GM23338 (cell line): ENCODE data around the gene CLEC4G. TPM values are rescaled to one million over a fixed set of nuclear protein-coding genes. Genes with fewer than 3 reads are reported as not detected.

Source experiments
- ATAC-seq: fragments of 200-7000 bp; cut with Tn5 transposase; 3 replicates; pipeline ENCODE4 v1.9.1; 2020
- DNase-seq: peaks from one replicate; pipeline ENCODE4 v3.0.0-alpha.2; 2015; ENCODE audit warnings: low spot score
- H2AFZ ChIP-seq: fragments of 200-600 bp; sonication (generic); 2 replicates; pipeline ENCODE4 v1.8.0; 2016; ENCODE audit warnings: antibody characterized with exemption, mild to moderate bottlenecking, moderate library complexity
- H3F3A ChIP-seq: fragments of 200-600 bp; sonication (generic); replicated peaks from 2 replicates; pipeline ENCODE4 v1.8.0; 2017; ENCODE audit warnings: antibody characterized with exemption, mixed run types, low read depth
- H3K27ac ChIP-seq: fragments of 200-600 bp; sonication (generic); 2 replicates; pipeline ENCODE4 v1.6.1; 2016; ENCODE audit warnings: low read depth
- H3K27me3 ChIP-seq: fragments of 200-600 bp; sonication (generic); 2 replicates; pipeline ENCODE4 v1.8.0; 2016; ENCODE audit warnings: mild to moderate bottlenecking, mixed run types, moderate library complexity; ENCODE audit not compliant: insufficient read depth
- H3K36me3 ChIP-seq: fragments of 200-600 bp; sonication (generic); 2 replicates; pipeline ENCODE4 v1.8.0; 2016; ENCODE audit warnings: mild to moderate bottlenecking; ENCODE audit not compliant: insufficient read depth
- H3K4me1 ChIP-seq: fragments of 200-600 bp; sonication (generic); 2 replicates; pipeline ENCODE4 v1.8.0; 2016; ENCODE audit warnings: mild to moderate bottlenecking, moderate library complexity; ENCODE audit not compliant: insufficient read depth
- H3K4me2 ChIP-seq: fragments of 200-600 bp; sonication (generic); 2 replicates; pipeline ENCODE4 v1.7.1; 2017; ENCODE audit warnings: mixed run types
- H3K4me3 ChIP-seq: fragments of 200-600 bp; sonication (generic); 2 replicates; pipeline ENCODE4 v1.6.1; 2016; ENCODE audit warnings: mixed run types
- H3K79me2 ChIP-seq: fragments of 200-600 bp; sonication (generic); replicated peaks from 2 replicates; pipeline ENCODE4 v1.8.0; 2017; ENCODE audit warnings: mild to moderate bottlenecking; ENCODE audit not compliant: insufficient read depth
- H3K9me2 ChIP-seq: fragments of 200-600 bp; sonication (generic); 2 replicates; pipeline ENCODE4 v1.8.0; 2017; ENCODE audit not compliant: insufficient read depth
- H4K20me1 ChIP-seq: fragments of 200-600 bp; sonication (generic); replicated peaks from 2 replicates; pipeline ENCODE4 v1.8.0; 2017; ENCODE audit warnings: mild to moderate bottlenecking; ENCODE audit not compliant: insufficient read depth
- H3K27ac Mint-ChIP-seq: 2 replicates; pipeline ENCODE4 v1.8.0; 2020; ENCODE audit warnings: inconsistent platforms, mild to moderate bottlenecking, moderate library complexity, mixed read lengths
- H3K27me3 Mint-ChIP-seq: 3 replicates; pipeline ENCODE4 v1.8.0; 2022; ENCODE audit warnings: low read depth, mild to moderate bottlenecking, moderate library complexity, mixed read lengths, inconsistent platforms; ENCODE audit not compliant: insufficient read depth, poor library complexity
- H3K36me3 Mint-ChIP-seq: 3 replicates; pipeline ENCODE4 v1.8.0; 2021; ENCODE audit warnings: low read depth, mild to moderate bottlenecking, inconsistent platforms, moderate library complexity, mixed read lengths
- H3K4me1 Mint-ChIP-seq: 3 replicates; pipeline ENCODE4 v1.8.0; 2020; ENCODE audit warnings: mild to moderate bottlenecking, inconsistent platforms, mixed read lengths
- H3K4me3 Mint-ChIP-seq: 3 replicates; pipeline ENCODE4 v1.8.0; 2021; ENCODE audit warnings: moderate library complexity, mild to moderate bottlenecking, inconsistent platforms, mixed read lengths
- H3K9me3 Mint-ChIP-seq: 3 replicates; pipeline ENCODE4 v1.8.0; 2020; ENCODE audit warnings: moderate library complexity, mild to moderate bottlenecking, inconsistent platforms, mixed read lengths
- CREB1 ChIP-seq: fragments of 250-450 bp; sonication (Bioruptor Pico); IDR thresholded peaks from 2 replicates; pipeline ENCODE4 v1.5.0; 2020; ENCODE audit warnings: low read depth, mild to moderate bottlenecking, moderate library complexity
- ETS1 ChIP-seq: IDR thresholded peaks from 2 replicates; pipeline ENCODE4 v1.6.1; 2016; ENCODE audit warnings: antibody characterized with exemption
- EZH2 ChIP-seq: fragments of 200-600 bp; sonication (generic); IDR thresholded peaks from one replicate; pipeline ENCODE4 v1.8.0; 2017; ENCODE audit warnings: antibody characterized with exemption, mild to moderate bottlenecking, low read depth; ENCODE audit not compliant: unreplicated experiment
- EZH2phosphoT487 ChIP-seq: fragments of 200-600 bp; sonication (generic); IDR thresholded peaks from one replicate; pipeline ENCODE4 v1.8.1; 2018; ENCODE audit warnings: antibody characterized with exemption; ENCODE audit not compliant: unreplicated experiment
- JUNB ChIP-seq: IDR thresholded peaks from one replicate; pipeline ENCODE4 v1.6.1; 2016; ENCODE audit warnings: antibody characterized with exemption; ENCODE audit not compliant: unreplicated experiment
- NANOG ChIP-seq: IDR thresholded peaks from 2 replicates; pipeline ENCODE4 v1.6.1; 2016; ENCODE audit warnings: antibody characterized with exemption, borderline replicate concordance
- POLR2AphosphoS5 ChIP-seq: IDR thresholded peaks from 2 replicates; pipeline ENCODE4 v1.6.1; 2016; ENCODE audit warnings: antibody characterized with exemption, low read depth
- REST ChIP-seq: IDR thresholded peaks from one replicate; pipeline ENCODE4 v1.6.1; 2018; ENCODE audit warnings: antibody characterized with exemption; ENCODE audit not compliant: unreplicated experiment
- STAT1 ChIP-seq: IDR thresholded peaks from one replicate; pipeline ENCODE4 v1.6.1; 2016; ENCODE audit warnings: antibody characterized with exemption; ENCODE audit not compliant: unreplicated experiment
- ZNF114 ChIP-seq: fragments of 250-450 bp; sonication (Bioruptor Pico); IDR thresholded peaks from 2 replicates; pipeline ENCODE4 v1.5.0; 2020; ENCODE audit warnings: mild to moderate bottlenecking, moderate library complexity
- ZNF331 ChIP-seq: fragments of 250-450 bp; sonication (Bioruptor Pico); IDR thresholded peaks from 2 replicates; pipeline ENCODE4 v1.5.0; 2020; ENCODE audit warnings: low read depth, mild to moderate bottlenecking, moderate library complexity
- polyA plus RNA-seq: library from polyadenylated mRNA; unstranded; fragments of >200 nt; fragmentation: Nextera tagmentation; extraction: Ambion mirVana; gene quantifications from 2 replicates; pipeline ENCODE4 v1.2.1, GENCODE V29; 2016
- total RNA-seq: library from RNA; depleted of rRNA; stranded (reverse); fragments of >200 nt; shearing (Covaris generic); gene quantifications from 2 replicates; pipeline ENCODE4 v1.2.3, GENCODE V29; 2014
- TF ChIP-seq, protein P1 (sequence below), 2 experiments: fragments of 200-600 bp in 1 of 2; sonication (generic) in 1 of 2; conservative IDR thresholded peaks; 2 replicates each; pipeline versions ENCODE4 v1.5.1 to v1.6.1; 2016 to 2017; ENCODE audit warnings: antibody characterized with exemption in 2 of 2, low read depth in 2 of 2, mild to moderate bottlenecking in 2 of 2, moderate library complexity in 1 of 2

Gene CLEC4G
- total and polyA plus RNA-seq, 2 experiments from 2014 or later, result 0.52 to 0.65 TPM

DNA sequence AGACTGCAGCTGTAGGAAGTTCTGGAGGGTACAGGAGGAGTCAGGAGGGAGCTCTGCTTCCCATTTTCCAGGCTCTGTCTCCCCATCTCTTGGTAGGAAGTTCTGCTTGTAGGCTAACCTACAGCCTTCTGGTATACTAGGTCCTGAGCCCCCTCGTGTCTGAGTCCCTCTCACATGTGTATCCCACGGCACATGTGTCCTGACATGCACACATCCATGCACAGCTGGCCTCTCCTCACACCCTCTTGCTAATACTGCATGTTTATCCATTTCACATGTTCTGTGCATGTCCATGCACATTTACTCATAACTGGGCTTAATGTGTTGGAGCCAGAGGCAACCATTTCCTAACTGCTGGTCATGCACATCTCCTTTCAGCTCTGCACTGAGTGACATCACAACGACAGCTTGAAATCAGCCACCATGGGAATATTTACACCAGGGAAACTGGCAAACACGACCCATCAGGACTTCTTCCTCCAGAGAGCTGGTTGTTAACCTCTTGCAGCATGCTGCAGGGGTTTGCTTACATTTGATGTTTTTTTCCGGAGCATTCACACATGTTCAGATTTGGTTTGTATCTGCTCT, 12.4 kb upstream of the CLEC4G start (continued):
- TF ChIP-seq, protein P1, sequence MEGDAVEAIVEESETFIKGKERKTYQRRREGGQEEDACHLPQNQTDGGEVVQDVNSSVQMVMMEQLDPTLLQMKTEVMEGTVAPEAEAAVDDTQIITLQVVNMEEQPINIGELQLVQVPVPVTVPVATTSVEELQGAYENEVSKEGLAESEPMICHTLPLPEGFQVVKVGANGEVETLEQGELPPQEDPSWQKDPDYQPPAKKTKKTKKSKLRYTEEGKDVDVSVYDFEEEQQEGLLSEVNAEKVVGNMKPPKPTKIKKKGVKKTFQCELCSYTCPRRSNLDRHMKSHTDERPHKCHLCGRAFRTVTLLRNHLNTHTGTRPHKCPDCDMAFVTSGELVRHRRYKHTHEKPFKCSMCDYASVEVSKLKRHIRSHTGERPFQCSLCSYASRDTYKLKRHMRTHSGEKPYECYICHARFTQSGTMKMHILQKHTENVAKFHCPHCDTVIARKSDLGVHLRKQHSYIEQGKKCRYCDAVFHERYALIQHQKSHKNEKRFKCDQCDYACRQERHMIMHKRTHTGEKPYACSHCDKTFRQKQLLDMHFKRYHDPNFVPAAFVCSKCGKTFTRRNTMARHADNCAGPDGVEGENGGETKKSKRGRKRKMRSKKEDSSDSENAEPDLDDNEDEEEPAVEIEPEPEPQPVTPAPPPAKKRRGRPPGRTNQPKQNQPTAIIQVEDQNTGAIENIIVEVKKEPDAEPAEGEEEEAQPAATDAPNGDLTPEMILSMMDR (conservative IDR thresholded peaks at IDR 0.05; ENCODE audit: low read depth in 2 of 2), result no peak
- no peak for TF ChIP-seq EZH2phosphoT487
- TF ChIP-seq EZH2, result no peak
- TF ChIP-seq ZNF331 (CRISPR knock-in tag), result no peak

DNA sequence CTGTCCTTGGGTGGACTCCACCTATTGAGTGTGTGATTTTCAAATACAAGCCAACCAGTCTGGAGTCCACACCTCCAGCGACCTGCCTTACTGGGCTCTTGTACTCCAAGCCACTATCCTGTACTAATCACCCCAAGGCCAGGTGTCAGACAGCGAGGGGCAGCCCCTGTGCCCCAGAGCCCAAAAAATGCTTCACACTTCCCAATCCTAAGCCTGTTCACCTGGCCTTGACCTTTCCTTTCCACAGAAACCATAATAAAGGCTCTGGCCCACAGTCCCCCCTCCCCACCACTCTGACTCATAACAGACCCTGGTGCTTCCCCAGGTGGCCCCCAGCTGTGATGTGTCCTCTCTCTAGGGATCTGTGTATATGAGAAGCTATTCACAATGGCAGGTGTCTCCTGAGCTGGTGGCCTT, 11.5 kb upstream of the CLEC4G start:
- Histone ChIP-seq H4K20me1 (no peaks in the 10 kb centered on the region), H3K27ac (no peak overlapping the region), H3K79me2 (no peaks in the 10 kb centered on the region), H3K9me2 (0 out of 2 replicates have a peak, but pooled peaks cover 2% of the 10 kb centered on the region), H3K4me3 (no peak overlapping the region), H3K27me3 (no peaks in the 10 kb centered on the region), H2AFZ (no peak overlapping the region), H3F3A (no peaks in the 10 kb centered on the region), H3K4me1 (peaks cover 12% of the 10 kb centered on the region; the same call in 1 of the 2 replicates), H3K4me2 (no peak overlapping the region), H3K36me3 (no peaks in the 10 kb centered on the region)
- no peak for DNase-seq
- H3K4me1 Mint-ChIP-seq, result peaks cover 17% of the 10 kb centered on the region
- H3K9me3 Mint-ChIP-seq, result no peaks in the 10 kb centered on the region; the same call in 2 of the 3 replicates
- H3K4me3 Mint-ChIP-seq, result no peak overlapping the region; the same call in 2 of the 3 replicates
- H3K27ac Mint-ChIP-seq, result no peak overlapping the region
- peaks cover 5% of the 10 kb centered on the region for H3K27me3 Mint-ChIP-seq
- H3K36me3 Mint-ChIP-seq, result no peaks in the 10 kb centered on the region
- ATAC-seq, result no peak
- TF ChIP-seq CREB1 (CRISPR knock-in tag) (no peak), ZNF331 (CRISPR knock-in tag) (no peak), EZH2phosphoT487 (no peak), JUNB (no peak), NANOG (no peak), STAT1 (no peak), REST (no peak), POLR2AphosphoS5 (no peak), ETS1 (no peak), ZNF114 (CRISPR knock-in tag) (no peak)
- TF ChIP-seq, protein P1 (conservative IDR thresholded peaks at IDR 0.05; ENCODE audit: low read depth in 2 of 2), result no peak
